HG02938 (cell line): Measurements from ENCODE around the gene SLX1B.
"Not testable (repeated sequence)": the region's sequence is repeated elsewhere in the genome, so short reads cannot be mapped to it uniquely, and the experiment has no call there.

Source experiments
- ATAC-seq: cut with Tn5 transposase; IDR thresholded peaks from one replicate; pipeline ENCODE4 v1.9.1; 2021; ENCODE audit warnings: mild to moderate bottlenecking, moderate library complexity; ENCODE audit not compliant: unreplicated experiment

SLX1B gene

DNA sequence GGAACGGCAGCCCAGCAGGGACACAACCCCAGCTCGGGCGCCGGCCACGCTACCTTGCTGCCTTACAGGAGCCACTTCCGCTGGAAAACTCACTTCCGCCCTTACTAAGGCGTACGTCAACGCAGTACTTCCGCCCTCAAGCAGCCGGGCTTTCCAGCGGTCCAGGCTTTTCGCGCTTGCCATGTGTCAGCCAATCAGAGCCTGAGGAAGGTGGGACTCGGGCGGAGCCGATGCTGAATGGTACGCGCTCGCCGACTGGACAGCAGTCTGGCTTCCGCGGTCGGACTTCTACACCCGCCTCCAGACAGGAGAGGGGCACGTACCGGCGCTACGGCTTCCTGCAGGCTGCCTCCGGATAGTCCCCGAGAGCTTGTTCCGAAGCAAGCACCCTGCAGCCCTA is at the start of gene SLX1B, which contains the start of gene BOLA2:
Gene SLX1B (plus strand): TSS at position 265 of the 400 bp plus-strand sequence.
Gene BOLA2 (minus strand): TSS at position 83 of the 400 bp plus-strand sequence. CDS start 98 bp downstream, outside the sequence.
- peak; percentile 86 for ATAC-seq

DNA sequence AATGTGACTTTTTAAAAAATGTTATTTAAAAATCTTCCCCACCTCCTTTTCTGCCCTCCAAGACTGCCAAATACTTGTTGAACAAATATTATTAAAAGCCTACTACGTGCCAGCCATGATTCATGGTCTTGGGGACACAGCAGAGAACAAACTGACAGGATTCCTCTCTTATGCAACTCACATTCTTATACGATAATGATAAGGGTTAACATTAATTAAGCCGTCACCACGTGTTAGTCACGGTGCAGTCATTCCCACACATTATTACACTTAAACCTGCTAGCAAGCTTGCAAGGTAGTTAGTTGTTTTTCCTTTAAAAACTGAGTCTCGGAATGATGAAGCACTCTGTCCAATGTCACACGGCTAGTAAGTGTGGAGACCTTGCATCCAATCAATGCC is 49.1 kb upstream of the SLX1B start:
- not testable (repeated sequence) for ATAC-seq

DNA sequence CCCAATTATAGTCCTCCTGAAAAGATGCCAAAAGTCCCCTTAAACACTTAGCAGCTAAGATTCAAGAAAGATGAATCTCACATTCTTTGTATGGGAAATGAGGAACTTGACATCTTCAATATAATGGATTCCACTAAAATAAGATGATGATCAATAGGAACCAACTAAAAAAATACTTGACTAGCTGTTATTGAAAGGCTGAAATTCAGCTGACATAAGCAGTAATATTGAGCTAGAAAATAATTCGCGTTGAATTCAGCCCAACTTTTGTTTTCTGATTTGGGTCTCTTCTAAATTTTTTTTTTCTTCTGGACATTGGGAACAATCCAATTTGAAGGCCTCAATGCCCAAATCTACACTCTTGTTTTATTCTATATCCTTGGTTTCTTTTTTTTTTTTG is 30.7 kb upstream of the SLX1B start:
- ATAC-seq = not testable (repeated sequence)

DNA sequence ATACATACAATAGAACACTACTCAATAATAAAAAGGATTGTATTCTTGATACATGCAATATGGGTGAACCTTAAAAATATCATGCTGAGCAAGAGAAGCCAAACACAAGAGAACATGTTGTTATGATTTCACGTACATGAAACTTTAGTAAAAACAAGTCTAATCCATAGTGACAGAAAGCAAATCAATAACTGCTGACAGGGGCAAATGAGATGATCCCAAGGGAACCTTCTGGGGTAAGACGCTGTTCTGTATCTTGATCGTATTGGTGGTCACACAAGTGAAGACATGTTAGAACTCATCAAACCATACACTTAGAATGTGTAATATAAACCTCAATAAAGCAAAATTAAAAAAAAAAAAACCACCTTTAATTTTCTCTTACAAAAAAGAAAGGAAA is 28.9 kb upstream of the SLX1B start:
- not testable (repeated sequence) for ATAC-seq

DNA sequence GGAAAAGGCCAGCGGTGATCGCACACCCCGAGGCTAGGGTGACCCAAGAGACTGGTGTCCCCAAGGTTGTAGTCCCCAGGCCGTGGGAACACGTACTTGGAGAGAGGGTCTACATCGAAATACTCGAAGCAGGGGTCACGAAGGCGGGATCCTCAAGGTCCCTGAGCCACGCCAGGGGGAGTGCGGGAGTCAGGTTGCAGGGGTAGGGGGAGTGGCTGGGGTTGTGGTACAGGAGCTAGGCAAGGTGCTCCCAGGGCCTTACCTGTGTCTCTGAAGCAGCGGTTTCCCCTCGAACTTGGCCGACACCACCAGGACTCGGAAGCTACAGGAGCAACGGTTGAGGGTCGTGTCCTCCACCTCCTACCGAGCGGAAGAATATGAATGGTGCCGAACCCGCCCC is 579 bp upstream of the SLX1B start:
- ATAC-seq = peak; percentile 8

DNA sequence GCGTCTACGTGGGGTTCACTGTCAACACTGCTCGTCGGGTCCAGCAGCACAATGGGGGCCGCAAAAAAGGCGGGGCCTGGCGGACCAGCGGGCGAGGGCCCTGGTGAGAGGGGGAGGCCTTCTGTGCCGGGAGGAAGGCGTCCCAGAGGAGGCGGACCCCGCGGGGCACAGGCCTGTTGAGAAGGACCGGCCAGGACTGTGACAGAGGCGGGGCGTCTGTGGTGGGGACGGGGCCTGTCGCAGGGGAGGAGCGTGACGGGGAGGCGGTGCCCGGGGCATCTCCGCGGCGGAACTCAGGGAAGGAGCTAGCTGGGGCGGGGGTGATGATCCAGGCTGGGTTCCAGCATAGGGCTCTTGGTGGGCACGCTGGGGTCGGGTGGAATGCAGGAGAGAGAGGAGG is 495 bp downstream of the SLX1B start:
- ATAC-seq = peak; percentile 44

DNA sequence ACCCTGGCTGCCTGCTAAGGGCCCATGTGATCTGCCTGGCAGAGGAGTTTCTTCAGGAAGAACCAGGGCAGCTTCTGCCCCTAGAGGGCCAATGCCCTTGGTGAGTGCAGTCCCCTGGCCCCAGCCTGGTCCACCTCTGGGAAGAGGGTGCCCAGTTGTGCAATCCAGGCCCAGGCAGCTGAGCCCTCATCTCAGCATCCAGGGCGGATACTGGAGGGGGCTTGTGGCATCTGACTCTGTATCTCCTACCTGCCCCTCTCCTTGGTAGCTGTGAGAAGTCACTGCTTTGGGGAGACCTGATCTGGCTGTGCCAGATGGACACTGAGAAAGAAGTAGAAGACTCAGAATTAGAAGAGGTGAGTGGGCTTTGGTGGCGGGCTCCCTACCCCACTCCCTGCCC is 3.3 kb downstream of the SLX1B start:
- ATAC-seq = not testable (repeated sequence)

DNA sequence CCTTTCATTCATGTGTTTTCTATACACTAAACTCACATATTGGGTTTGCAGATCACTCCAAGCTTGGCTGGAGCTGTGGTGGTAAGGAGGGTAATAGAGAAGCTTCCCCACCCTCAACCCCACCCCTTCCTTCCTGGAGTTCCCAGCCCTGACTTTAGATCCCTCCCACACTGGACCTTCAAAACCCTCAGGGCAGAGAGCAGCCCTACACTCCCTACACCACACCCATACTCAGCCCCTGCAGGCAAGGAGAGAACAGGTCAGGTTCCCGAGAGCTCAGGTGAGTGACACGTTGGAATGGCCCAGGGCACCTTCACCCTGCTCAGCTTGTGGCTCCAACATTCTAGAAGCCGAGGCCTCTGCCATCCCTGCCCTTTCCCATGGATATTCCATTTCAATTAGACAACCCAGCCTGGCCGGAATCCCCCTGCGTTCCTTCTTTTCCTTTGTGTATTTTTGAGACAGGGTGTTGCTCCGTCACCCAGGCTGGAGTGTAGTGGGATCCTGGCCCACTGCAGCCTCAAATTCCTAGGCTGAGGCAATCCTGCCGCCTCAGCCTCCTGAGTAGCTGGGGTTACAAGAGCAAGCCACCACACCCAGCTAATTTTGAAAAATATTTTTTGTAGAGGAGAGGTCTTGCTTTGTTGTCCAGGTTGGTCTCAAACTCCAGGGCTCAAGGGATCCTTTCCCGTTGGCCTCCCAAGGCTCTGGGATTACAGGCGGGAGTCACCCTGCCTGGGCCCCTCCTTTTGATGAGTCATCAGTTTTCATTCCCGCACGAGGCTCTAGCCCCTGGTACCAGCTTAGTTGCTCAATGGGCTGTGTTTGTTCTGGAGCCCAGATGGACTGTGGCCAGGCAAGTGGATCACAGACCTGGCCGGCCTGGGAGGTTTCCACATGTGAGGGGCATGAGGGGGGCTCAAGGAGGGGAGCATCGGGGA is 5.6 kb downstream of the SLX1B start, which contains the start of gene SULT1A4:
Gene SULT1A4 (plus strand): TSS at position 208 of the 941 bp plus-strand sequence. CDS start 1,473 bp downstream, outside the sequence.
- not testable (repeated sequence) for ATAC-seq

DNA sequence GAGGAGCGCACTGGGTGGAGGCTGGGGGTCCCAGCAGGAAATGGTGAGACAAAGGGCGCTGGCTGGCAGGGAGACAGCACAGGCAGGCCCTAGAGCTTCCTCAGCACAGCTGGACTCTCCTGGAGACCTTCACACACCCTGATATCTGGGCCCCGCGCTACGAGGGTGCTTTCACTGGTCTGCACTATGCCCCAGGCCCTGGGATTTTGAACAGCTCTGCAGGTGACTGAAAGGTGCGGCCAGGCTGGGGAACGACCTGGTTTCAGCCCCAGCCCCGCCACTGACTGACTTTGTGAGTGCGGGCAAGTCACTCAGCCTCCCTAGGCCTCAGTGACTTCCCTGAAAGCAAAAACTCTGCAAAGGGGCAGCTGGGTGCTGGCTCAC is 6.3 kb downstream of the SLX1B start:
- ATAC-seq = not testable (repeated sequence)

DNA sequence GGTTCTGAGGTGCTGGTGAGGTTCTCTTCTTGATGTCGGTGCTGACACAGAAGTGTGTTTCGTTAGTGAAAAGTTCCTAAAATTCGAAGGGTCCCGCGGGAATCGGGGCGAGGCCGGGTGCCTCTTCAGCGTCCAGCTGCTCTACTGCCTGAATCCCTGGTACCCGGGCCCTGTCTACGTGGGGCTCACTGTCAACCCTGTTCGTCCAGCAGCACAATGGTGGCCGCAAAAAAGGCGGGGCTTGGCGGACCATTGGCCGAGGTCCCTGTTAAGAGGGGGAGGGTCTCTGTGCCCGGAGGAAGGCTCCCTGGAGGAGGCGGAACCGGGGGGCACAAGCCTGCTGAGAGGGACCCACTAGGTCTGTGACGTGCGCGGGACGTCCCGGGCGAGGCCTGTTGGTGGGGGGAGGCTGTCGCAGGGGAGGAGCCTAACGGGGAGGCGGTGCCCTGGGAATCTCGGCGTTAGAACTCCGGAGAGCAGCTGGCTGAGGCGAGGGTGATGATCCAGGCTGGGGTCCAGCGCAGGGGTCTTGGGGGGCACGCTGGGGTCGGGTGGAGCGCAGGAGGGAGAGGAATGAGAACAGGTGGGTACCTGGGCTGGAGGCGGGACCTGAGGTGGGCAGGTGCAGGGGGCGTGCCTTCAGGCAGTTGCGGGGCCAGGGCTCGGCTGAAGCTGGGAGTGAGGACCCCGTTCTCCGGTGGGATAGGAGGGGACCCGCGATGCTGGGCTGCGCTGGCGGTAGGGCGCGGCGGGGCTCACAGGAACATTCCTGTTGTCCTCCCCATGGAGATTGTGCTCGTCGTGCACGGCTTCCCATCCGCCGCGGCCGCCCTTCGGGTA is 11.9 kb downstream of the SLX1B start:
- not testable (repeated sequence) for ATAC-seq

DNA sequence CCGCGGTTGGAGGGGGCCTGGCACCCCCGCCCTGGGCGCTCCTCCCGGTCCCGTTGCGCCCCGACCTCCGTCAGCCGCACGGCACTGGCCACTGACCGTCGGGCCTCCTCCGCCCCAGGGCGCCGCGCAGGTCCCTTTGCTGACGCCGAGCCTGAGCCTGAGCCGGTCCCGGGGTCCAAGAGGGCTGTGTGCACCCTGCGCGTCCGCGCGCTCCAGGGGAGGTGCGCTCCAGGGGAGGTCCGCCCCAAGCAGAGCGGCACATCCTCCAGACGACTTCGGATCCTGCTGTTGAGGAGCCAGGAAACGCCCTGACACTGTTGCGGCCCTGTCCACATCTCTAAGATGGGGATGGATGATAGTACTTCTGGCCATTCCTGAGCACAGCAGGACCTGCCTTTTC is 12.6 kb downstream of the SLX1B start:
- ATAC-seq = not testable (repeated sequence)

DNA sequence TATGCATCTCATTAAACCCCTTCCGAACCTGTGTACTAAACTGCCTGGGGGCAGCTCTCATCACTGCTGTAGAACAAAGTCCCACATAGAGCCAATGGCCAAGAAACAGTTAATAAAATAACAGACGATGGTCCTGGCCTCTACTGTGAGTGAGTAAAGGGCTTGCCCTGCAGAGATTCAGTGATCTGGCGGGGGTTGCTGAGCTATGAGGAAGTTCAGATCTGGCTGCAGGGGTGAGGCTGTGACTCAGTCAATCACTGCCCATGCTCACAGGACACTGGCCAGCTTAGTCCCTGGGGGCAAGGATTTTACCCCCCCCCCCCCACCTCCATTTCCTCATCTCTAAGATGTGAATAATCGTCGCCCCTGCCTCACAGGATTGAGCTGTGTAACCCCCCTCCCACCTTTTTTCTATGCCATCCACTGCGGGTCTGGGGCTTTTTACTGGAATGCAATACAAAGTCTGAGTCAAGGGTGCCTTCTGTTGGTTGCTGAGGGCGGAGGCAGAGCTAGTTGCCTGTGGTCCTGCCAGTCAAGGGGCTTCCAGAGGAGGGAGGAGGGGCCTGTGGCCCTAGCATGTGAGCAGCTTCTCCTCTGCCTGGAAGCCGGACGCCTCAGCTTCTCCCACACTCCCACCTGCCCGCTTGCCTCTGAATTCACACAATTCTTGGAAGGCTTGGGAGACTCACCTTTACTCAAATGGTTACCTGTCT is 13.5 kb downstream of the SLX1B start:
- ATAC-seq = not testable (repeated sequence)

DNA sequence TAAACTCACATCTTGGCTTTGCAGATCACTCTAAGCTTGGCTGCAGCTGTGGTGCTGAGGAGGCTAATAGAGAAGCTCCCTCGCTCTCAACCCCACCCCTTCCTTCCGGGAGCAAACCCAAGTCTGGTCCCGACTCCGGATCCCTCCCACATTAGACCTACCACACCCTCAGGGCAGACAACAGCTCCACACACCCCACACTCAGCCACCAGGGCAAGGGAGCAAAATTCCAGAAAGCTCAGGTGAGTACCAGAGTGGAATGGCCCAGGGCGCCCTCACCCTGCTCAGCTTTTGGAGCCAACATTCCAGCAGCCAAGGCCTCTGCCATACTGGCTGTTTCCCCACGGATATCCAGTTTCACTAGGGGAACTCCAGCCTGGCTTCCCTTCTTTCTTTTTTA is 15.3 kb downstream of the SLX1B start:
- not testable (repeated sequence) for ATAC-seq

DNA sequence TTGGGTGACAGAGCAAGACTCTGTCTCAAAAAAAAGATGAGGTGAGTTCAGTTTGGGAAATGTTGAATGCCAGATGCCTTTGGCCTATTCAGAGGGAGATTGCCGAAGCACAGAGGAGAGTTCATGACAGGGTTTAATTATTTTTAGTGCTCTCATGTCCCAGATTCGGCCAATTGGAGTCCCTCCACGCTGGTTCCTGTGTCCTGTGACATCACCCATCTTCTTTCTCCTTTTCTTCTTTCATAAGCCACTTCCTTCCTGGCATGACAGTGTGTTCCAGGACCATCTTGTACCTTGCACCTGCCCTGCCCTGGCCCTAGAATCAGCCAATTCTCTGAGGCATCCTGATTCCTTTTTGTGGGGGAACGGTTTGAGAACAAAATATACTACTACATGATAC is 17.7 kb downstream of the SLX1B start:
- not testable (repeated sequence) for ATAC-seq

DNA sequence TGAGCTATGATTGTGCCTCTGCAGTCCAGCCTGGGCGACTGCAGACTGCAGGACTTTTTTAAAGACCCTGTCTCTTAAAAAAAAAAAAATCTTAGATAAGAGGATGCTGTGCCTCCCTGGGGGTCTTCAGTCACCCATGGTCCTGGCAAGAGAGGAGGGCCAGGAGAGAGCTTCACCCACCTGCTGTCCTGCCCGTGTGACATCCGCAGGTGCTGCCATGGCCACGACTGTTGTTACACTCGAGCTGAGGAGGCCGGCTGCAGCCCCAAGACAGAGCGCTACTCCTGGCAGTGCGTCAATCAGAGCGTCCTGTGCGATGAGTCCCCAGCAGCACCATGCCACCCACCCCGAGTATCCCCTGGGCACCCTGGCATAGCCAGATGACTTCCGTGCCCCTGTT is 27.9 kb downstream of the SLX1B start:
- not testable (repeated sequence) for ATAC-seq

DNA sequence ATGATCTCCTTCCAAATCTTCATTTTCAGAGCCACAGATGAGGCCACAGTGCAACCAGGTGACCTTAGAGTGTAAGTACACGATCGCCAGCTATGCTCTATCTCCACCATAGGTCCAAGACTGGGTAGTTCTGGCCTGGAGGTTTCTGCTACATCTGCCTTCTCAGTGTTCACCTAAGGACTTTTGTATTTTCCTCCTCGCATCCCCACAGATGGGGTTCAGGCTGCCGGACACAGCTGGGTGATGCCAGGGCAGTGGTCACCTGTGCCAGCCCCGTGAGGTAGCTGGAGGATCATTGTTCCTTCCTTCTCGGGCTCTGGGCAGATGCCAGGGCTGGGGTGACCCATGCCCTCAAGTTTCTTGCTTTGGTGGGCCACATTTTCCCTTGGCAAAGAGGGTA is 52.0 kb downstream of the SLX1B start, which contains the start of gene NPIPB12:
Gene NPIPB12 (minus strand): TSS at position 101 of the 400 bp plus-strand sequence.
- ATAC-seq = not testable (repeated sequence)
